Common myeloid progenitor, CD34-positive (primary cell): ENCODE data around the gene ATE1.

Experiments
- CTCF ChIA-PET: fragments of 350-600 bp; sonication (Branson Sonifier 250); formaldehyde crosslinking; loops from one replicate; lab custom pipeline; 2021; ENCODE audit warnings: antibody characterized with exemption; lab: Charles Lee
- POLR2A ChIA-PET: fragments of 350-600 bp; sonication (Branson Sonifier 250); formaldehyde crosslinking; loops from one replicate; lab custom pipeline; 2021; ENCODE audit warnings: antibody characterized with exemption; lab: Charles Lee
- DNase-seq, 3 donors: peaks; one replicate each; pipeline versions ENCODE4 v3.0.0 to v3.0.0-alpha.2; 2013
- H3K27ac ChIP-seq, 2 experiments: 1 replicate in 1 of 2; 2 replicates in 1 of 2; pipeline ENCODE4 v1.7.0; 2013; ENCODE audit warnings: inconsistent platforms in 2 of 2, low read length in 2 of 2, mild to moderate bottlenecking in 2 of 2, low read depth in 1 of 2, moderate library complexity in 1 of 2; ENCODE audit not compliant: severe bottlenecking in 2 of 2, insufficient read depth in 1 of 2, poor library complexity in 1 of 2
- H3K27me3 ChIP-seq, 5 experiments: replicated peaks in 2 of 5; 1 replicate in 3 of 5; 2 replicates in 2 of 5; pipeline versions ENCODE4 v1.6.1 to v1.7.0; 2013; ENCODE audit warnings: low read length in 4 of 5, mild to moderate bottlenecking in 2 of 5, moderate library complexity in 2 of 5, inconsistent platforms in 1 of 5; ENCODE audit not compliant: insufficient read depth in 5 of 5, control insufficient read depth in 4 of 5
- H3K36me3 ChIP-seq, 4 experiments: 1 replicate in 2 of 4; 2 replicates in 2 of 4; pipeline versions ENCODE4 v1.6.1 to v1.7.0; 2013; ENCODE audit warnings: low read length in 3 of 4, control low read depth in 1 of 4, mild to moderate bottlenecking in 1 of 4; ENCODE audit not compliant: control insufficient read depth in 4 of 4, insufficient read depth in 4 of 4
- H3K4me1 ChIP-seq, 4 experiments: 1 replicate in 3 of 4; 2 replicates in 1 of 4; pipeline versions ENCODE4 v1.6.1 to v1.7.1; 2013; ENCODE audit warnings: low read length in 3 of 4, mild to moderate bottlenecking in 3 of 4, control low read depth in 1 of 4, inconsistent platforms in 1 of 4, moderate library complexity in 1 of 4; ENCODE audit not compliant: control insufficient read depth in 4 of 4, insufficient read depth in 4 of 4; ENCODE audit errors: control extremely low read depth in 1 of 4
- H3K4me3 ChIP-seq, 7 experiments: 1 replicate in 4 of 7; 2 replicates in 3 of 7; pipeline versions ENCODE4 v1.5.1 to v1.7.0; 2013; ENCODE audit warnings: mild to moderate bottlenecking in 7 of 7, low read length in 6 of 7, moderate library complexity in 6 of 7, inconsistent platforms in 2 of 7, low read depth in 2 of 7, control low read depth in 1 of 7; ENCODE audit not compliant: insufficient read depth in 4 of 7, control insufficient read depth in 1 of 7; ENCODE audit errors: extremely low read depth in 1 of 7
- H3K9me3 ChIP-seq, 5 experiments: 1 replicate in 4 of 5; 2 replicates in 1 of 5; pipeline versions ENCODE4 v1.6.1 to v1.7.1; 2013; ENCODE audit warnings: low read length in 4 of 5, mild to moderate bottlenecking in 2 of 5, inconsistent platforms in 1 of 5, low read depth in 1 of 5, moderate library complexity in 1 of 5; ENCODE audit not compliant: control insufficient read depth in 4 of 5, insufficient read depth in 2 of 5; ENCODE audit errors: control extremely low read depth in 1 of 5
- WGBS: methylation state at CpG from one replicate; pipeline ENCODE4 v1.1.5; 2013; ENCODE audit not compliant: insufficient coverage; 5-methylcytosine and 5-hydroxymethylcytosine counted together

The ATE1 gene

GRCh38 chr10:121694327-121694965 lies 233.4 kb downstream of the ATE1 start:
- H3K36me3 ChIP-seq, result no peaks in the 10 kb centered on the region
- no peaks in the 10 kb centered on the region for H3K4me1 ChIP-seq
- 80% methylated on average over 4 of the region's 9 CpGs for WGBS
- ChIA-PET POLR2A (no interaction called here), CTCF (interaction anchor here (0.6 kb wide), 1 partner anchor 9 kb away, joined by 3 read pairs; no protein-coding TSS in a partner anchor)
- no peak overlapping the region for H3K27ac ChIP-seq
- DNase-seq, result no peak
- H3K9me3 ChIP-seq, result peaks cover 0 to 1% (median 0%) of the 10 kb centered on the region in 5 experiments
- peaks cover 0 to 18% (median 8%) of the 10 kb centered on the region in 5 experiments for H3K27me3 ChIP-seq
- H3K4me3 ChIP-seq, result no peak overlapping the region

- no peak overlapping the region for H3K27ac ChIP-seq
- H3K36me3 ChIP-seq, result no peaks in the 10 kb centered on the region
- 76% methylated on average over 9 of the region's 10 CpGs for WGBS
- POLR2A ChIA-PET, result no interaction called here
- no peaks in the 10 kb centered on the region for H3K9me3 ChIP-seq
- no peak overlapping the region for H3K4me3 ChIP-seq
- DNase-seq, result no peak
- H3K27me3 ChIP-seq, result peaks cover 0 to 27% (median 9%) of the 10 kb centered on the region in 5 experiments
- H3K4me1 ChIP-seq, result no peaks in the 10 kb centered on the region
- CTCF ChIA-PET, result interaction anchor here (1.4 kb wide), 1 partner anchor 10 kb away, joined by 3 read pairs; no protein-coding TSS in a partner anchor
Observed at GRCh38 chr10:121692626-121693025, 235.2 kb downstream of the ATE1 start.

- peaks cover 0 to 37% (median 11%) of the 10 kb centered on the region in 5 experiments for H3K27me3 ChIP-seq
- DNase-seq, result no peak
- POLR2A ChIA-PET, result no interaction called here
- H3K4me1 ChIP-seq, result no peaks in the 10 kb centered on the region
- no peak overlapping the region for H3K27ac ChIP-seq
- no peak overlapping the region for H3K4me3 ChIP-seq
- CTCF ChIA-PET, result no interaction called here
- no peaks in the 10 kb centered on the region for H3K9me3 ChIP-seq
- 81% methylated on average over 3 of the region's 3 CpGs for WGBS
- H3K36me3 ChIP-seq, result no peaks in the 10 kb centered on the region
Observed at GRCh38 chr10:121690970-121691369, 236.9 kb downstream of the ATE1 start.
